NCI-H1417 treated with DMSO at 0.1 percent for 48 hours (cell line): Measurements from ENCODE around the gene EFCC1.
A peak's percentile ranks its signal among the peaks of the same experiment; 100 is the strongest.

Experiments used
- DNase-seq: peaks from one replicate; lab custom pipeline; 2025; lab: John Stamatoyannopoulos, UW

EFCC1 gene, protein sequence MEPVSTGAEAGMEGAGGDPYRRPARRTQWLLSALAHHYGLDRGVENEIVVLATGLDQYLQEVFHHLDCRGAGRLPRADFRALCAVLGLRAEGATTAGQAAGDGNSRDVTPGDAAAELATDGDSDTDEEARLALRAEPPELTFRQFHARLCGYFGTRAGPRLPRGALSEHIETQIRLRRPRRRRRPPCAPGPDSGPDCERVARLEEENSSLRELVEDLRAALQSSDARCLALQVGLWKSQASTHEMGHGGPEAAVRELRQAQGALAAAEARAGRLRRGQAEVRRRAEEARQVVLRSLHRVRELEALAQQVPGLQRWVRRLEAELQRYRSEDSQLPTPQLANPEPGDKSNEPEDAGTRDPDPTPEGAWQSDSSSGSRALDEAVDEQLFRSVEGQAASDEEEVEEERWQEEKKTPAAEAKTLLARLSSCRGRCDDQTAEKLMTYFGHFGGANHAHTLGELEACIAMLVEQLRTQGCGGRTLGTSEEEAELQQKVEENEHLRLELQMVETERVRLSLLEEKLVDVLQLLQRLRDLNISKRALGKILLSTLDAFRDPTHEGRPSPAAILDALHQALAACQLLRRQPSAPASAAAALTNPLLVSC

DNA sequence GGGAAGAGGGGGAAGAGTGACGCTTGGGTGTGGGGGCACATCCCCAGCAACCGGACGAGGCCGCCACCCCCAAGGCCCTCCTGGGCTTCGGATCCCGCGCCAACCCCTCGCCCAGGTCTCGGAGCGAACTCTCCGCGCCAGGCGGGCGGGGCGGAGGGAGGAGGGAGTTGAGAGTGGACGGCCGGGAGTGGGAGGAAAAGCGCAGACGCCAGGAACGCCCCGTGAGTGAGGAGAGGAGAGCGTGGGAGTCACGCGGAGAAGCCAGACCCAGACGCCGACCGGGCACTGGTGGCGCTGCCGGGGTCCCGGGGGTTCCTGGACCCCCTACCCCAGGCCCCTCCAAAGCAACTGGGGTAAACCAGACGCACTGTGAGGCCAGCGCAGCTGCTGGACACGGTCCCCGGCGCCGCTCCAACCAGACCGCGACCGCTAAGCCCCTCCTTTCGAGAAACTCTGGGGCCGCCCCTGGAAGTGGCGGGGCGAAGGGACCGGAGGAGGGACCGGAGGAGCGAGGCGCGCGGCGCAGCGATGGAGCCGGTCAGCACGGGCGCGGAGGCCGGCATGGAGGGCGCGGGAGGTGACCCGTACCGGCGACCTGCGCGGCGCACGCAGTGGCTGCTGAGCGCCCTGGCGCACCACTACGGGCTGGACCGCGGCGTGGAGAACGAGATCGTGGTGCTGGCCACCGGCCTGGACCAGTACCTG, at the start of gene EFCC1:
Gene EFCC1, plus strand, starts transcription at position 204 of the 705 bp plus-strand sequence. Its CDS starts 325 bp downstream, at position 529.
- no peak for DNase-seq

DNA sequence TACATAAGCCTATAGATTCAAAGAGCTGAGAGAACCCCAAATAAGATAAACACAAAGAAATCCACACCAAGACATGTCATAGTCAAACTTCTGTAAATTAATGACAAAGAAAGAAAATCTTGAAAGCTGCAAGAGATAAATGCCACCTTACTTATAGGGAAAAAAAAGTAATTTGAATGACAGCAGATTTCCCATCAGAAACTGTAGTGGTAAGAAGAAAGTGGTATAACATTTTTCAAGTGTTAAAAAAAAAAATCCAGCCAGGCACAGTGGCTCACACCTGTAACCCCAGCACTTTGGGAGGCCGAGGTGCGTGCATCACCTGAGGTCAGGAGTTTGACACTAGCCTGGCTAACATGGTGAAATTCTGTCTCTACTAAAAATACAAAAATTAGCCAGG, 44.7 kb upstream of the EFCC1 start:
- DNase-seq = no peak

DNA sequence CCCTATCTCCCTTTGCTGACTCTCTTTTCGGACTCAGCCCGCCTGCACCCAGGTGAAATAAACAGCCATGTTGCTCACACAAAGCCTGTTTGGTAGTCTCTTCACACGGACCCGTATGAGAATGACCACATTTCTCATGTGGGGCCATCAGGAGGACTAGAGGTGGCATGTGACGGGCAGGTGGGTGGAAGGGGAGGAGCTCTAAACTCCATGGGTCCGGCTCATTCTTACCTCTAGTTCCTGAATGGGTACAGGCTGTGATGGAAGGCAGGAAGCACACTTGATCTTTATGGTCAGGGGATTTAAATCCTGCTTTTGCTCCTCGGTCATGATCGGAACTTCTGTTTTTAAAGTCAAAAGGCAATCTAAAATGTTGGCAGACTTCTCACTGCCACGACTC, 35.8 kb upstream of the EFCC1 start:
- DNase-seq = no peak

DNA sequence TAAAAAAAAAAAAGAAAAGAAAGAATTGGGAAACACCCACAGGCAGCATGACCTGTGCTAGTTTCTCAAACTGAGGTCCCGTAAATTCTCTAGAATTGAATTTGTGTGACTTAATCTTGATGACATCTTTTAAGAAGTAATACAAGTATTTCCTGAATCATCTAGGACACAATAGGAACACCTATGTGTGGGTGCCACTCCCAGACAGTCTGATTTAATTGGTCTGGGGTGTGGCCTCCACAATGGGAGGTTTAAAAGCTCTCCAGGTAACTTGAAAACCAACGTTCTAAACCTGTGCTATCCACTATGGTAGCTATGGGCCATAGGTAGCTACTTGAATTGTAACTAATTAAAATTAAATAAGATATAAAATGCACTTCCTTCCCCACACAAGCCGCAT, 35.3 kb upstream of the EFCC1 start:
- no peak for DNase-seq

DNA sequence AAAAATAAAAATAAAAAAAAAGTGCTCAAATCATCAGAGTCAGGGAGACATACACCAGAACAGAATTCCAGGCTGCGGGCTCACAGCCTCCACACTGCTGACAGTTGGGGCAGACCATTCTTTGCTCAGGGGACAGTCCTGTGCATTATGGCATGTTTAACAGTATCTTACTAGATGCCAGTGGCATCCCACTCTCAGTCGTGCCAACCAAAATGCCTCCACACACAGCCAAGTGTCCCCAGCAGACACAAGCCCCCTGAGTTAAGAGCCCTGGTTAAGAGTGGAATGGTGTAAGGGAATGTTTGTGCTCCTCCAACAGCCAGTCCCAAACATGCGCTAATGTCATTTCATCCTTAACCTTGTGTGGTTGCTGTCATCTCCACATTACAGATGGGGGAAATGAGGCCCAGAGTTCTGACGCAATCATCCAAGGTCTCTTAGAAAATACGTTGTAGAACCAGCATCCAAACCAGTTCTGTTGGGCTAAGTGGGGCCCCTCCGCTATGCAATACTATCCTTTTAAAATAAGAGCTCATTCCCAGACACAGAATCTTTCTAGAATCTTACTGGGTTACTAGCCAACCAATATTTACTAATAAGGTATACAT, 33.3 kb upstream of the EFCC1 start:
- no peak for DNase-seq

DNA sequence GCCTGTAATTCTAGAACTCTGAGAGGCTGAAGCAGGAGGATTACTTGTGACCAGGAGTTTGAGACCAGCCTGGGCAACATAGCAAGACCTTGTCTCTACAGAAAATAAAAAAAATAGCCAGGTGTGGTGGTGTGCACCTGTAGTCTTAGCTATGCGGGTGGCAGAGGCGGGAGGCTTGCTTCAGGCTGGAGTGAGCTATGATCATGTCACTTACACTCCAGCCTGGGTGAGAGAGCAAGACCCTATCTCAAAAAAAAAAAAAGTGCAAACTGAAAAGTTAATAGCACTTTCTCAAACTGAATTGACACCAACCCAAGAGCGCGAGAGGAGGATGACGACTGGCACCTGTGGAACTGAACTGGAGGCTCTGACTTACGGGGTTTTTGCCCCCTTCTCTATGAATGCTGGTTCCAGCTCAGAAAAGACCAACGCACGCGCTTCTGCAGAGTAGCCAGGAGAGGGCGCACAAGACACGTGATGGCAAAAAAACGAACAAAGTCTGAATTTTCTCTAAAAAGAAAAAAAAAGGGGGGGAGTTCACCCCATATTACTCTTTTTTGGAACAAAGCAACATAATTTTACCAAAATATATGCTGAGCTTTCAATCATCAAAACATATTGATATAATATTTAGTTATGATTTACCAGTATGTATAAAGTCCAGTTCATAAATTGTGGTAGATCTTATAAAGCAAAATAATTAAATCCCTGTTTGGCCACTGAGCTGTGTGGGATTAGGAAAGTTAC, 30.9 kb upstream of the EFCC1 start:
- peak; percentile 14 for DNase-seq

DNA sequence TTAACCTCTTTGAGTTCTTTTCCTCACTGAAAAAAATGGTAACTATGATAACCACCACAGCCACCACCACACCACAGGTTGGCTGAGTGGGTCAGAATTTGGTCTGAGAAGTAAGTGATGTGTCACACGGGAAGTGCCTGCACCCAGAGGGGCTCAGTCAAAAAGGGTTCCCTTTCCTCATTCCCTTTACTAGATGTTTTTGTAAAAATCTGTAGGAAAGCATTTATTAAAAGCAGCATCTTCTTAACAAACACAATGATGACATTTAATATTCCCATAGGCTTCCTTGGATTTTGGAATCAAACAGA, 30.4 kb upstream of the EFCC1 start:
- DNase-seq = no peak

DNA sequence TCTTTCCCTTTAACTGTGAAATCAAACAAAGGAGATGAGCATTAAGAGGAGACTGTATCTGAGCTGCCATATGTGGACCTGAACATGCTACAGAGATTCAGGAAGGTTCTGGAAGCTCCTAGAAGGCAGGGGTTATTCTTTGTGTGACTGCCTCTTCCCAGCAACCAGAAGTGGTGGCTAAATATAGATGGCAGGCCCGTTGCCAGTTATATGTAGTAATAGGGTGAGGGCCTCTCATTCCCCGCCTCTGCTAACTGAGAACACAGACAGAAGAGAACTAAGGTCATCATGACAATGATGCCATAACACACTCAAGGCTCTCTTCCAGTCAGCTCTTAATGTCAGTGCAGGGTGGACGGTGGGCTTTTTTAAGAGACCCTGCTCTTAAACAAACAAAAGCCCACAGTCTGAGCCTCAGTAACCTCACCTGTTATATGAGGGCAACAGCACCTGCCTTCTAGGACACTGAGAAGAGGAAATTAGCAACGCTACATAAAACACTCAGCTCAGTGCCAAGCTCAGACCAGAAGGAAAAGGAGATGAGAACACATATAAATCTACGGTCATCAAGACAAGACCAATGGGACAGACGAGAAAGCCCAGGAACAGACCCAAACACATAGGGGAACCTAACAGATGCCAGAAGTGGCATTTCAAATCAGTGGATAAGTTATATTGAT, 29.5 kb upstream of the EFCC1 start:
- DNase-seq = no peak

DNA sequence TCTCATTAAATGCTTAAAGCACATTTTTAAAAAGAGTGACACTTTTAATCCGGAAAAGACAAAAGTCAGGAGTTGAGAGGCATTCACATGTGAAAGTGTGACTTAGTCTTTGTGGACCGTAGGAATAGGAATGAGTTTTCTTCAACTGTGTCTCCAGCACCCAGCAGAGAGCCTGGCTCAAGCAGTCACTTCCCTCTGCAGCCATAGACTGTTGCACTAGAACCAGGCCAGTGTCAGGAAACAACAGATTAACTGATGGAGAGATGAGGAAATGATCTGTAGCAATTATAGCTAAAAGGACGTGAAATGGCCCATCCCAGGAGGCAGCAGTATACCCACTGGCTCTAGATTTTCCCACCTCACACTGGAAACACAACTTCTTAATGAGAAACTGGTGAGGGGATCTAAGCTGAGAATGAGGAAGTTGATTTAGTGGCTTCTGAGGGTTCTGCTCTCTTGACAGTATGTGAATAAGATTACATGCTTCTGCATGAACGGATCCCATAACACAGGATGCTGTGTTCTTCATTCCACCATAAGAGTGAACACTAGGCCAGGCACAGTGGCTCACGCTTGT, 27.0 kb upstream of the EFCC1 start:
- no peak for DNase-seq

DNA sequence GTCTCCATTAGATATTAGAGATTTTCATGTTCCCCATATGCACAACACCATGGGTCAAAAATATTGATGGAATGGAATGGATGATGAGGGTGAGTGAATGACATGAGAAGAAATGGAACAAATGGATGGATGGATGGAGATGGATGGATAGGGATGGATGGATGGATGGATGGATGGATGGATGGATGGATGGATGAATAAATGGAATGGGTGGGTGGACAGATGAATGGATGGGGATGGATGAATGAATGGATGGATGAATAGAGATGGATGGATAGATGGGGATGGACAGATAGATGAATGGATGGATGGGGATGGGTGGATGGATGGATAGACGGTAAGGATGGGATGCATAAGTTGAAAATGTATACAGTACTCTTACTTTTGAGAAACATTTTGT, 25.8 kb upstream of the EFCC1 start:
- no peak for DNase-seq

DNA sequence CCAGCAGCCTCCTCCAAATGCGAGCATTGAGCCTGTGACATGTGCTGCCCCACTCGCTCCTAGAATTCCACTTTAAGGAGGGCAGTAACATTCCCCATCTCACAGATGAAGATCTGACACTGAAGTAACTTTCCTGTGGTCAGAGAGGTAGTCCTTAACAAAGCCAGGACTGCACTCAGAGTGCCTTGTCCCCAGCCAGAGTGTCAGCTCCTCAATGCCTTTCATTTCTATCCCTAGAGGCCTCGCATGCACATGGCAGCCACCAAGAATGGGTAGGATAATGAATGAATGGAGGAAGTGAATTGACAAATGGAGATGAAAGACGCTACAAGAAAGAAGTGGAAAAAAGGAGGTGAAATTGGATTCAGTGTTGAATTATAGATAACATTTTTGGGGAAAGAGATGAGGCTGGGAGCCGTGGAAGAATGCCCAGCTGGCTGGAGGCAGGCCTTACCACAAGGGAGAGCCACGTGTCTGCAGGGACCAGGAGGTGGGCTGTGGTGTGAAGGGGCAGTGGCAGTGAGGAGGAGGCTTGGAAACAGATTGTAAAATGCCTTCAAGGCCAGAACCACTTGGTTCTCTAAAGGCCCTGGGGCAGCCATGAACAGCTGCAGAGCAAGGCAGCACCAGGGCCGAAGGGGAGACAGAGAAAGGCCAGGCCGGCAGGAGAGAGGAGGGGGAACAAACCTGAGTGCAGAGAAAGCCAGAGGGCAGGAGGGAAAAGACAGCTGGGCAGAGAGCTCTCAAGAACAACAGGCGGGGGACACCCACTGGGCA, 17.6 kb upstream of the EFCC1 start:
- no peak for DNase-seq

DNA sequence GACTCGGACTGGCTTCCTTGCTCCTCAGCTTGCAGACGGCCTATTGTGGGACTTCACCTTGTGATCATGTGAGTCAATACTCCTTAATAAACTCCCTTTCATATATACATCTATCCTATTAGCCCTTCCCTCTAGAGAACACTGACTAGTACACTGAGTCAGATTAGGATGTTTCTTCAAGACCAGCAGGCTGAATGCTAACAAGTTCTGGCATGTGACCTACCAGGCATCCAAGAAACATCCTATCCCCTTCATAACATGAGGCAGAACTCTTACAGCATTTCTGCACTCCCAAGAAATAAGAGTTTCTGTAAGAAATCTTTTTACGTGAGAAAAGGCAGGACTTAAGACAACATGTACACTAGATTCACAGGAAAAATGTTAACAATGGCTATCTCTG, 16.5 kb upstream of the EFCC1 start:
- DNase-seq = no peak

DNA sequence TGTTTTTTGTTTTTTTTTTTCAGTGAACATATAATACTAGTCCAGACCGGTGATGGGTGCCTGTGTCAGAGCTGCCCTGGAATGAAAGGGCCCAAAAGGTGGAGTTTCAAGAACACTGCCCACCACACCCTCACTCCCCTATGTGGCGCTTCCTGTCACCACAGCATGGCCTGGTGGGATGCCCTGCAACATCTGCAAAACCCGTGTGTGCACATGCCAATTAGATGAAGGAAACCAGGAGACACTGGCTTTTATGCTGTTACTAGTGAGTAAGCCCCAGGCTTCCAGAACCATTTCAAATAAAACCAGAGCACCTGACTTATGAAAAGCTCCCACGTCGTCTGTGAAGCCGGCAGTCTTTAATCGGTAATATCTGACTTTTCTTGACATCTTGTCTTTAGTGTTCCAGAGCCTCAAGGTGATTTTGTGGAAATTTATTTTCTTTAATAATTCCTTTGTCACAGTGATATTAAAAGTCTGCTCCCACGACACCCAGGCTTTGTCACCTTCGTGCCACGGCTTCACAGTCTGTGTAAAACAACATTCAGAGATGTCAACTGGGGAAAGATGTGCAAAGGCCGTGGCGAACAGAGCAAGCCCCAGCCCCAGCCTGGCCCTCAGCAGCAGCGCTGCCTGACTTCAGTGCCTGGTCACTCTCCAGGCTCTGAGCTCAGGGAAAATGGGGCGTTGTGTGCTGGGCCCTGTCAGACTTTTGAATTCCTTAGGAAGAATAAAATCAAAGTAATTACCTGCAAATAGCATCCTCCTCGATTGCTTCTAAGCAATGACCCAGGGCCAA, 13.6 kb upstream of the EFCC1 start:
- no peak for DNase-seq

DNA sequence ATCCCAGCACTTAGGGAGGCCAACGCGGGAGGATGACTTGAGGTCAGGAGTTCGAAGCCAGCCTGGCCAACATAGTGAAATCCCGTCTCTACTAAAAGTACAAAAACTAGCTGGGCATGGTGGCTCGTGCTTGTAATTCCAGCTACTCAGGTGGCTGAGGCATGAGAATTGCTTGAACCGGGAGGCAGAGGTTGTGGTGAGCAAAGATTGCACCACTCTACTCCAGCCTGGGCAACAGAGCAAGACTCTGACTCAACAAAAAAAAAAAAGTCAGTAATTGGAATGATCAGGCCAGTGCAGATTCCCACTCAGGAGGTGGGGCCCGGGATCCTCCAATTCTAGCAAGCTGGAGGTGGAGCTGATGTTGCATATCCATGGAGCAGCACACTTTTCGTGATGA, 12.8 kb upstream of the EFCC1 start:
- DNase-seq = no peak

DNA sequence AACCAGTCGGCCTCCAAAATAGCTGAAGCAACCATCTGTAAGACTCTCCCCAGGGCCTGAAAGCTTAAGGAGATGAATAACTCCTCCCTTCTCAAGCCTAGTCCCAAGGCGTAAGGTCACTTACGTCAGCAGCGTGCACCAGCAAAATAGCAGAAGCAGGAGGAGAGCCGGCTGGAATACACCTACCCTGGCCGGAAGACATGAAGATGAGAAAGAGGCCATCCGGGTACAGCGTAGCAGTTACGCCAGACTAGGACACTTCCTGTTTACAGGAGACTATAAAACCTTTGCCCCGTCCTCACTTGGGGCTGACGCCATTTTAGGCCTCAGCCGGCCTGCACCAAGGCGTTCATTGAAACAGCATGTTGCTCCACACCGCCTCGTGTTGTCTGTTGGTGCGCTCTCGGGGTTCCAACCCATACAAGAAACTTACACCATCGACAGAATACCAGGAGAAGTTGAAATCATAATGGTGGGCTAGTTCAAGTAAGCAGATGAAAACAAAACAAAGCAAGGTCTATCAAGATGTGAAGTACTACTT, 9.7 kb upstream of the EFCC1 start:
- DNase-seq = no peak

DNA sequence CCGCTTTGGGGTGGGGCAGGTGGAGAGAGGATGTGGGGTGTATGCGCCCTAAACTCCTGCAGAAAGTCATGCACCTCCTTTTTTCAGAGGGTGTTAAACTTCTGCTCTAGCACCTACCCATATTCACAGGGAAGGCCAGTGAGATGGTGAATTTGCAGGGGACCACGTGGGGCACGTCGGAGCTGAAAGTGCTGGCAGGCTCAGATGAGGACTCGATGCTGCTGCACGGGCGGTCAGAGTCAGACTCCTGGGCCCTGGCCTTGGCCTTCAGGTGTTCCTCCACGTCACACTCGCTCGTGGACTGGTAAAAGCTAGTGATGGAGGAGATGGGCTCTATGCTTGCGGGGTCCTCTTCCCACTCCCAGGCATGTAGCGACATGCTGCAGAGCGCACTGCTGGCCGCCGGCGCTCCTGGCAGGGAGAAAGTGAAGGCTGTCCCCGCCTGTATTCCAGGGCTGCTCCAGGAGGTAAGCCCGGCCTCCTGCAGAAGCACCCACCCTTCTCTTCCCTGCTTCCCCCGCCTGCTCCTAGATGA, 8.1 kb upstream of the EFCC1 start:
- no peak for DNase-seq

DNA sequence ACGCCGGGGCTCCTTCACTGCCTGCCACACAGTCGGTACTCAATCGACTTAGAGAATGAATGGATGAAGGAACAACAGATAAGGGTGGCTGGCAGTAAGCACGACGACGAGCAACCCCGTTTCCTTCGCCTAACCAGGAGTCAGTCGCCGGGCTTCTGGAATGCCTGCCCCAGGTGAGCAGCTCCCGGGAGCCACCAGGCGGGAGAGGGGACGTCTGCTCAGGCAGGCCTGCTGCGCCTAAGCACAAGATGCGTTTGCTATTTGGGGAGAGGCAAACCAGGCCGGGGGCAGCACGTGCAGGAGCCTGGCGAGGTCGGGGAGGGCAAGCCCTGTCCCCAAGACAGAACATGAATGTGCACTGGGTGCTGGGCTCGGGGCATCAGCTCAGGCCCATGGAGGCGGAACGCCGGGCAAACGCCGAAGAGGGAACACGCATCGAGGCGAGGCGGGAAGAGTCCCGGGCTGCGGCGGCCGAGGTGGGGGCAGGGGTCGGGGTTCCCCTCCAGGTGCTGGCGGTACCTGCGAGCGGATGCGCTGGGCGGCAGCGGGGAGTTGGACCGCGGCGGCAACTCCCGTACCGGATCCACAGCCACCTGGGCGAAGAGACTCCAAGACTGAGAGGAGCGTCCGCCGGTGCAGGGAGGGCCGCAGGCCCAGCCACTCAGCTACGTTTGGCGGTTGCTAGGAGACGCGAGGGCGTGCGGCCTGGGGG, 7.5 kb upstream of the EFCC1 start, which contains the start of gene CFAP92:
Gene CFAP92, minus strand, starts transcription at position 616 of the 712 bp plus-strand sequence. CDS start 772 bp downstream, outside the sequence.
- DNase-seq = peak; percentile 90

DNA sequence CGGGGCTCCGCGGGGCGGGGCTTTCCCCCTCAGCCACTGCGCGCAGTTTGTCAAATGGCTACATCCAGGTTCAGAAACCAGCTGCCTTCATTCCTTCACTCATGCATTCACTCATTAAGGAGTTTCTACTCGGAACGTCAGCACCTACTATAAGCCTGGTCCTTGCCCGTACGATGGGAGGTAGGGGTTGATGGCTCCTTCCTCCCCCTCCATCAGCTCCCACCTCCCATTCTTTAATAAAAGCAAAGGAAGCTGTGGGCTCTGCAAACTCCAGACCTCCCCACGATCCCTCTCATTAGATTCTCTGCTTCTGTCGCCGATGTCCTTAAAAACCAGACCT, 7.0 kb upstream of the EFCC1 start:
- DNase-seq = no peak
